IPS-18c (cell line): Measurements from ENCODE around the gene VPS33B.
"Not testable (repeated sequence)": the region's sequence is repeated elsewhere in the genome, so short reads cannot be mapped to it uniquely, and the experiment has no call there.

Experiments used
- H3K4me3 ChIP-seq: 2 replicates; pipeline ENCODE4 v1.7.0; 2013; ENCODE audit warnings: low read depth, mild to moderate bottlenecking, low read length, moderate library complexity; ENCODE audit not compliant: insufficient read depth
- H3K9me3 ChIP-seq: one replicate; pipeline ENCODE4 v1.6.1; 2013; ENCODE audit warnings: mild to moderate bottlenecking, low read length, moderate library complexity; ENCODE audit not compliant: control insufficient read depth, insufficient read depth

The VPS33B gene

DNA sequence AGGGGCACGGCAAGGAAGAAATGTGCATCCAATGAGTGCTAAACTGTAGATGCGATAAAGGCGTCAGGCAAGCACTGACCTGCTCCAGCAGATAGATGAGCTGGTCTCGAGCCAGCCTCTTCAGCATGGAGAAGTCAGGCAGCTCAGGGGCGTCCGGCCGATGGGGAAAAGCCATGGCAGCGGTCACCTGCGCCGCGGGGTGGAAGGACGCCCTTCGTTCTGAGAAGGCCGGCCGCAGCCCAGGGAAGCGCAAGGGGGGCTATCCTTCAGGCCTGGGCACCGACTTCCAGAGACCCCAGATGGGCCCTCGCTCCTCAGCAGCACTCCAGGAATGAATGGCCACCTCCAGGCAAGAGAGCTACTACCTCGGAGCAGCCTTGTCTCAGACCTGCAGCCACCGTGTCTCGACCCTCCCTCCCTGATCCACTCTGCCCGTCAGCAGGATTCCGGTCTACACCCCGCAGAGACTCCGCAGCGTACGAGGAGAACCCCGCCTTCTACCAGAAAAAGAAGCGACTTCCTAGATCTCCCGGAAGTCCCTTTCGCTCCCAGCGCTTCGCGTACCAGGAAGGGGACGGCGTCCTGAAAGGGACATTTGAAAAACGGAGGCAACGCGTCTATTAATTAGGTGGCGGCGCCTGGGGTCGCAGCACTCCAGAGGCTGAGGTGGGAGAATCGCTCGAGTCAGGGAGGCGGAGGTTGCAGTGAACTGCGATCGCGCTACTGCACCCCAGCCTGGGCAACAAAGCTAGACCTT, at the start of gene VPS33B:
Gene VPS33B, minus strand, starts transcription at position 520 of the 757 bp plus-strand sequence. Its CDS starts 345 bp downstream, at position 175.
- Histone ChIP-seq H3K4me3 (peak within 1 kb of the TSS; percentile 94), H3K9me3 (no peaks in the 10 kb centered on the region)

DNA sequence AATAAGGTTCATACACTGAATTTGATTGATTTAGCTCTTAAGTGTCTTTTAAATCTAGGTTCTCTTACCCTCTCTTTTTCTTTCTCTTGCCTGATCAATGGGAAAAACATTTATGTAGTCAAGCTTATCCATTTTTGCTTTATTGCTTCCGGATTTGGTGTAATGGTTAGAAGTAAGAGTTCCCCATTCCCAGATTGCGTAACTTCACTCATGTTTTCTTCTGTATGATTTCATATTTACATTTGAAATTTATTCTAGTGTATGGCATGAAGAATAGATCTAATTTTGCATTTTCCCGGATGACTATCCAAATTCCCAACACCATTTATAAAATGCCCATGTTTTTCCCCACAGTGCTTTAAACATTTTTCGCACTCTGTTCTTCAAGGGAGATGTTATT, 49.8 kb upstream of the VPS33B start:
- Histone ChIP-seq H3K9me3 (no peaks in the 10 kb centered on the region), H3K4me3 (no peak overlapping the region)

DNA sequence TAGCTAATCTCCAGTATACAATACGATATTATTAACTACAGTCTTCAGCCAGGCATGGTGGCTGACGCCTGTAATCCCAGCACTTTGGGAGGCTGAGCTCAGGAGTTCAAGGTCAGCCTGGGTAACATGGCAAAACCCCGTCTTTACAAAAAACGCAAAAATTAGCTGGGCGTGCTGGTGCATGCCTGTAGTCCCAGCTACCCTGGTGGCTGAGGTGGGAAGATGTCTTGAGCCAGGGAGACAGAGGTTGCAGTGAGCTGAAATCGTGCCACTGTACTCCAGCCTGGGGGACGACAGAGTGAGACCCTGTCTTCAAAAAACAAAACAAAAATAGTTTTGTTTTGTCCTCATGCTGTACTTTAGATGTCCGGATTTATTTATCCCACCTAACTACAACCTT, 48.5 kb upstream of the VPS33B start:
- Histone ChIP-seq H3K9me3 (no peaks in the 10 kb centered on the region), H3K4me3 (no peak overlapping the region)

DNA sequence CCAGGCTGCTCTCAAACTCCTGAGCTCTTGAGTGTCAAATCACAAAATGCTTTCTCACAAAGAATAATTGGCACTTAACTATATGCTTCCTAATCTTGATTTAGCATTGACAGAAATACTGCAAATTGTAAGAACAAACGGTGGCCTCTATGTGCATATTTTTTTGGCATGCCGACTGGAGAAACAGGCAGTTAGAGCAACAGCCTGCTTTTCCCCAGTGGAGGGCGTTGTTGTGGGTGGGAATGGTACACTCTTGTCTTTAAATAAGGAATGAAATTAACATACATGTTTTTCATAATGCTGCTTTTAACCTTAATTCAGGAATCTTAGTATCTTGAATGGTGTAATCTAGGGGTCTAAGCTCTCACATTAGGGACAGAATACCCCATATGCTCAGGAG, 46.6 kb upstream of the VPS33B start:
- Histone ChIP-seq H3K4me3 (no peak overlapping the region), H3K9me3 (no peaks in the 10 kb centered on the region)

DNA sequence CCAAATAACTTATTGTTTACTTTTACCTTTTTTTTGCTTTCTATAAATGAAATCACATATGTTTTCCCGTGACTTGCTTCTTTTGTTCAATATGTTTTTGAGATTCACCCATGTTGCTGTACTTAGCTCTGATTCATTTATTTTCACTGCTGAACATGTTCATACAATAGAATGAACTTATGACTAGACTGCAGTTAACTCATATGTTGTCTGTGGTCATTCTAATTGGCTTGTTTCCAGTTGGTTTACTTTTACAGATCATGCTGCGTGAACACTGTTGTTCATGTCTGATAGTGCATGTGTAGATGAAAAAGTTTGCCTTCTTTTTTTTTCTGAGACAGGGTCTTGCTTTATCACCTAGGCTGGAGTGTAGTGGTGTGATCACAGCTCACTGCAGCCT, 46.0 kb upstream of the VPS33B start:
- Histone ChIP-seq H3K4me3 (no peak overlapping the region), H3K9me3 (no peaks in the 10 kb centered on the region)

DNA sequence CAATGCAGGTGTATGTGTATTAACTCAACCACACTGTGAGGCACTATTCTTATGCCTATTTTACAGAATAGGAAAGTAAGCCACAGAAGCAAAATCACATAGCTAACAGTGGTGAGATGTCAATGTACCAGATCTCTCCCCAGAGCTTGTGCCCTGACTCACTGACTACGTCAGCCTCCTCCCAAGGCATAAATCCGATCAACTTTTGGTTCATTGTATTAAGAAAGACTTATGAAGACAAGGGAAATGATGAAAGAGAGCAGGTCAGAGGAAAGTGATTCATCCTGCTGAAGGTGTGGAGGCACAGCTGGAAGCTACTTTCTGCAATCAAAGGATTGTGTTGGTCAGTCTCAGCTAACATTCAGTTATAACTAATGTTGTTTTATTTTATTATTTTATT, 44.6 kb upstream of the VPS33B start:
- H3K9me3 ChIP-seq = no peaks in the 10 kb centered on the region
- no peak overlapping the region for H3K4me3 ChIP-seq

DNA sequence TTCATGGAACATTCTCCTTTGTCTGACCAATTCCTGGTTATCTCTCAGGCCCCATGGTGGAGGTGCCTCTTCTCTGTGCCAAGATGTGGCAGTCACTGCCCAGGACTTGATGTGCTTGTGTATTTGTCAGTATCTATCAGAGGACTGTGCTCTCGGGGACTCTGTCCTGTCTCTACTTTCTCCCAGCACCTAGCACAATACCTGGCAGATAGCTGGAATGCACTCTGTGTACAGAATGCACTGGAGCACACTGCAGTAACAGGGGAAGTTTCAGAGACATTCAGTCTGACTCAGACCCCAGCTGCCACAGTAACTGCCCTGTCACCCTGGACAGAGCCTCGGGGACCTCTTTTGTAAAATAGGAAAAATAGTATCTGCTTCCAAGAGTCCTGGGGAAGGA, 43.1 kb upstream of the VPS33B start:
- H3K4me3 ChIP-seq = no peak overlapping the region
- no peaks in the 10 kb centered on the region for H3K9me3 ChIP-seq

DNA sequence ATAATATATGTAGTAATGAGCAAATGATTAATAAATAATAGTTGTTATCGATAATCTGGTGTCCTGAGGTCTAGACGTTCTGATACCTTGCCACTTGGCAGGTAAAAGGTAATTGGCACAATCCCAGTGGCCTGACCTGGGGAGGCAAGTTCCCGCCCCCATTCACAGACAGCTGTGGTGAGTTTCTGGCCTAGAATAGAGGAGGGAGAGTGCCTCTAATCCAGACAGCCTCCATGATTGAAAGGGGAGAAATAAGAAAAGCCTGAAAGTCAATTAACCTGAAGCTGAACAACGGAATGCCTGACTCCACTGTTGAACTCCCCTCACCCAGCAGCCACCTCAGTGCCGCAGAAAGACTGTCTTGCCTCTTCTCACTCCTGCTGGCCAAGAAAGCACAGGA, 39.6 kb upstream of the VPS33B start:
- no peaks in the 10 kb centered on the region for H3K9me3 ChIP-seq
- no peak overlapping the region for H3K4me3 ChIP-seq

DNA sequence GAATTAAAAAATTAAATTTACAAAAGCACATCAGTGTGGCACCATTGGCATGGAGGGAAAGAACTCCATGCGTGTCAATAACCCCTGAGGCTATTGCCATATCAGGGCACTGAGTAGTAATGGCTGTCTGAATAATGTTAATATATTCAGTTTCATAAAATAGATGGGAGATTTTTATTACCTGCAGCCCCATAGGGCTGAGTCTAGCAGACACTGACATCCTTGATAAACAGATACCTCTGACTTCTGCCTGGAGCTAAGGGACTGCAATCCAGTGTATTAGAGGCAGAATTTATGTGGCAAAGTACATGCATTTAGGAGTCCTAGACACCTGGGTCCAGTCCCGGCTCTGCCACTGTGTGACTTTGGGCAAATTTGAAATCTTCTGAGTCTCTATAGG, 38.8 kb upstream of the VPS33B start:
- Histone ChIP-seq H3K4me3 (no peak overlapping the region), H3K9me3 (no peaks in the 10 kb centered on the region)

DNA sequence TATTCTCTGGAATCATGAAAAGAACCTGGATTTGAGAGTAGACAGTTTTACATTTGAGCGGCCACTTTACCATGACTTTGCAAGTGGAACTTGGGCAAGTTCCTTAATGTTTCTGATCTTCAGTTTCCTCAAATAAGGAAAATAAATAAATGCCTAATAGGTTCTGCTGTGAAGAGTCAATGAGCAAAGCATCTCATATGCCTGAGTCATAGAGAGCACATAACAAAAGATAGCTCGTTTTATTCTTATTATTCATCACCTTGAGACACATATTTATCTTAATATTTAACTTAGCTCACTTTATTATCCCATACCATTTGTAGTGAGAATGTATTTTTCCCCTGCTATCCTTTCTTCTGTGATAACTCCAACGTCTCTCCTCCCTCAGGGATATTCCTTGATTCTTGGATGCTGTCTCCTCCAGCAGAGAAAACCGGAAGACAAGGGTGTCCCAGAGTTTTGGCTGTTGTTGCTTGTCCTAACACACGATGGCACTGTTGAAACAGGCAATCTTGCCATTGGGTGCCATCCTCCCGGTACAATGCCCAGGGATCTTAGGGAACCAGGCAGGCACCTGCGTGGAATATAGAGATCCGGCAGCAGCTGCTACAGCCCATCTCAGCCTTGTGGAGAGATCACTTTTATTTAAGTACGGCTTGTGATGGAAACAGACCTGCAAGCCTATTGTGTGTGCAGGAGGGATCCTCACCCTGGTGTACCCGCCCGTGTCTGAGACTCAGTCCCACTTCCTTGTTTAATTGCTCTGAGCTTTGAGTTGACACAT, 33.3 kb upstream of the VPS33B start:
- Histone ChIP-seq H3K9me3 (no peaks in the 10 kb centered on the region), H3K4me3 (no peak overlapping the region)

DNA sequence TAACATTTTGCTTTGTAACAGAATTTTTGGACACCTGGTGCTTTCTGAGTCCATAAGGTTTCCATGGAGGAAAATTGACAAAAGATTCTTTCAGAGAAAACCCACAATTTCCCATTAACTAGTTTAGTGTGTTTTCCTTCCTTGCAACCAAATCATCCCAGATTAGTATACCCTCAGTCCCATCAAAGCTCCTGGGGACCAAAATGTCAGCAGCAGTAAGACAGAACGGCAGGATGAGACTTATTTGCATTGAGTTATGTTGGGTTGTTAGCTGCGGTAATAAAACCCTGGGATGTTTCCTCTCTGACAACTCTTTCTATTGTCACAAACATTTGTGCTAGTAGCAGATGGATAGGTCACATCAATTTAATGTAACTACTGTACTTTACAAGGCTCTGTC, 32.4 kb upstream of the VPS33B start:
- Histone ChIP-seq H3K9me3 (no peaks in the 10 kb centered on the region), H3K4me3 (no peak overlapping the region)

DNA sequence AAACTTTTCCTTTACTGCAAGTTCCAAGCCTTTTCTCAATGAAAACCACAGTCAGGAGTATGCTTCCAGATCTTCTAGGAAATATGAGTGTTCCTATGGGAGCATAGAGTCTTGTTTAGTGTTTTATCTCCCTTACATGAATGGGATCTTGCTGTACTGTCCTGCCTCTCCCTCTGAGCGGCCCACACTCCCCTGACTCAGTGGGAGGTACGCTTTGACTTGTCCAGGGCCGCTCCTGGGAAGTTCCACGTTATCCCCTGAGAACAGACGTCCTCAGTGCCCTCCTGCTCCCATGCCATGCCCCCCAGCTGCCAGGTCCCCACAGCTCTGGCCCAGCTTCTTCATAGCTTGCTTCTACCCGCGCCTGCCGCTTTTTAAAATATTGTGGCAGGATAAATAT, 28.9 kb upstream of the VPS33B start:
- Histone ChIP-seq H3K9me3 (no peaks in the 10 kb centered on the region), H3K4me3 (no peak overlapping the region)

DNA sequence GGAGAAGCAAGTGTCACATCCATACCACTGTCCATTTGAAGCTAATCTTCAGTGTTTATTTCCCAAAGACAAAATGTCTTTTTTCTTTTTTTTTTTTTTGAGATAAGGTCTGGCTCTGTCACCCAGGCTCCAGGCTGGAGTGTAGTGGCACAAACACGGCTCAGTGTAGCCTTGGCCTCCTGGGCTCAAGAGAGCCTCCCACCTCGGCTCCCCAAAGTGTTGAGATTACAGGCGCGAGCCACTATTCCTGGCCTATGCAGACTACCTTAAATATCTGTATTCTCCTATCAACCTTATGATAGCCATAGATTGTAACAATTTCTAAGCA, 27.7 kb upstream of the VPS33B start:
- no peaks in the 10 kb centered on the region for H3K9me3 ChIP-seq
- H3K4me3 ChIP-seq = no peak overlapping the region

DNA sequence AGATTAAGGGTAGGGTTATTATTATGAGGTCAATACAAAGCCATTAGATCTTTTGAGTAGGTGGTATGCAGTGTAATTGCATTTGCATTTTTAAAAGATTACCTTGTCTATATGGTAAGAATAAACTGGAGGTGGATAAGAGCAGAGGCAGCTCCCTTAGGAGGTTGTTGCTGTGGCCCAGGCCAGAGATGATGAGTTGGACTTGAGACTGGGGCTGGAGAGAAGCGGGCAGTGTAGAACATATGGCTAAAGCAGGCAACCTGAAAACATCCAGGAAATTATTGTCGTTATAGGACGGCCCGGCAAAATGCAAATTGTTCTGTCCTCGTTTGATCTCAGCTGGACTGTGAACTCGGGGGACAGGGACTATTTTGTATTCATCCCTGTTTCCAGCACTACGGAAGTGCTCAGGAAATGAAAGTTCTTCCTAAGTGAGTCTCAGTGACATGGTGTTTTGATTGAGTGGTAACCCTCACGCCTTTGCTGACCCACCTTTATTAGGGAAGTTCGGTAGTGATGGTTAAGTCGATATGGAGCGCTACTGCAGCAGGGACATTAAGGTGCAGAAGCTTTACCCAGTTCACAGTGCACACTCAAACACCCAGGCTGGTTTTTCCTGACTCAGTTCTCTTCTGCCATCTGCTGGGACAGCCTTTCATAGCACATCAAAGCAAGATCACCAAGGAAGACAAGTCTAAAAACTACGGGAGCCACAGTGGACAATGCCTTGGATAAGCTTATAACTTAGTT, 27.2 kb upstream of the VPS33B start:
- no peak overlapping the region for H3K4me3 ChIP-seq
- no peaks in the 10 kb centered on the region for H3K9me3 ChIP-seq

DNA sequence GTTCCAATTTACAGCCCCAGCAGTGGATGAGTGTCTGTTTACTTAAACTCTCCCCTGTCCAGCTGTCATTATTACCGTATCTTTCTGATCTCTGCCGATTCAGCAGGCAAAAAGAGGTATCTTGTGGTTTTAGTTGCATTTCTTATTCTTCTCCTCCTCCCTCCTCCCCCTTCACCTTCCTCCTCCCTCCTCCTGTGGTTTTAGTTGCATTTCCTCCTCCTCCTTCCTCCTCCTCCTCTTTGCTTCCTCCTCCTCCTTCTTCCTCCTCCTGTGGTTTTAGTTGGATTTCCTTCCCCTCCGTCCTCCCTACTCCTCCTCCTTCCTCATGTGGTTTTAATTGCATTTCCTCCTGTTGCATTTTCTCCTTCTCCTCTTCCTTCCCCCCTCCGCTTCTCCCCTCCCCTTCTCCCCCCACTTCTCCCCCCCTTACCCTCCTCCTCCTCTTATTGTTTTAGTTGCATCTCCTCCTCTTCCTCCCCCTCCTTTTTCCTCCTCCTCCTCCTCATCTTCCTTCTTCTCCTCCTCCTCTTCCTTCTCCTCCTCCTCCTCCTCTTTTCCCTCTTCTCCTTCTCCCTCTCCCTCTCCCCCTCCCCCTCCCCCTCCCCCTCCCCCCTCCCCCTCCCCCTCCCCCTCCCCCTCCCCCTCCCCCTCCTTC, 25.3 kb upstream of the VPS33B start:
- no peak overlapping the region for H3K4me3 ChIP-seq

DNA sequence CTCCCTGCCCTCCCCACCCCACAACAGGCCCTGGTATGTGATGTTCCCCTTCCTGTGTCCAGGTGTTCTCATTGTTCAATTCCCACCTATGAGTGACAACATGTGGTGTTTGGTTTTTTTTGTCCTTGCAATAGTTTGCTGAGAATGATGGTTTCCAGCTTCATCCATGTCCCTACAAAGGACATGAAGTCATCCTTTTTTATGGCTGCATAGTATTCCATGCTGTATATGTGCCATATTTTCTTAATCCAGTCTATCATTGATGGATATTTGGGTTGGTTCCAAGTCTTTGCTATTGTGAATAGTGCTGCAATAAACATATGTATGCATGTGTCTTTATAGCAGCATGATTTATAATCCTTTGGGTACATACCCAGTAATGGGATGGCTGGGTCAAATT, 23.7 kb upstream of the VPS33B start:
- H3K4me3 ChIP-seq, H3K9me3 ChIP-seq: not testable (repeated sequence)

More for the DNA sequence above, 25.3 kb upstream of the VPS33B start:
- no peaks in the 10 kb centered on the region for H3K9me3 ChIP-seq

DNA sequence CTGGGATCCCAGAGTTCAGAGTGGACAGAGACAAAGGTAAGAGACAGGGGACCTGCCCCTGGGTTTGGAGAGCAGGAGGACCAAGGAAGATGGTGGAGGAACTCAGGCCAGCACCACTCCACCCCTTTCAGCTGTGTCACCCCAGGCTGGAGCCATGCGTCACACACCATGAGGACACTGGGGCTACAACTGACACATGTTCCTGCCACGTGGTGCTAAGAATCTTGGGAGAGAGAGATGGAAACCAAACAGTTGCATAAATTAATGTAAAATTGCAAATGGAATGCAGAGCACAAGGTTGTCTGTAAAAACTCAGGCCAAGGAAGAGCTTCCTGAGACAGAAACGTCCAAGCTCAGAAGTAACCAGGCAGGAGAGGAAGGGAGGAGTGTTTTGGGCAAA, 22.7 kb upstream of the VPS33B start:
- H3K4me3 ChIP-seq = no peak overlapping the region
- no peaks in the 10 kb centered on the region for H3K9me3 ChIP-seq
